Progenitor cell of endocrine pancreas (in vitro differentiated cells): ENCODE results near the gene DZIP3. TPM values are rescaled to one million over a fixed set of nuclear protein-coding genes. Genes with fewer than 3 reads are reported as not detected.
"Not testable (repeated sequence)": the region's sequence is repeated elsewhere in the genome, so short reads cannot be mapped to it uniquely, and the experiment has no call there.

ENCODE experiments used
- DNase-seq: peaks from one replicate; pipeline ENCODE4 v3.0.0; 2021; ENCODE audit warnings: low spot score; ENCODE audit not compliant: unreplicated experiment
- H3K27ac Mint-ChIP-seq: 2 replicates; pipeline ENCODE4 v1.8.0; 2021; ENCODE audit warnings: mild to moderate bottlenecking, moderate library complexity, mixed read lengths
- H3K27me3 Mint-ChIP-seq: 2 replicates; pipeline ENCODE4 v1.8.0; 2021; ENCODE audit warnings: mixed read lengths
- H3K36me3 Mint-ChIP-seq: 2 replicates; pipeline ENCODE4 v1.8.0; 2022; ENCODE audit warnings: mixed read lengths; ENCODE audit not compliant: insufficient read depth
- H3K4me1 Mint-ChIP-seq: 2 replicates; pipeline ENCODE4 v1.8.0; 2021; ENCODE audit warnings: low read depth, mixed read lengths
- H3K4me3 Mint-ChIP-seq: 2 replicates; pipeline ENCODE4 v1.8.0; 2021; ENCODE audit warnings: low read depth, mild to moderate bottlenecking, moderate library complexity, mixed read lengths
- H3K9me3 Mint-ChIP-seq: 2 replicates; pipeline ENCODE4 v1.8.0; 2021; ENCODE audit warnings: low read depth, mixed read lengths
- CTCF ChIP-seq: fragments of 200-600 bp; sonication (generic); IDR thresholded peaks from one replicate; pipeline ENCODE4 v1.5.0; 2021; ENCODE audit warnings: antibody characterized with exemption, mild to moderate bottlenecking; ENCODE audit not compliant: unreplicated experiment
- total RNA-seq: library from RNA; stranded (reverse); gene quantifications from 2 replicates; pipeline ENCODE4 v1.2.1, GENCODE V29; 2021

DZIP3 gene
- total RNA-seq, 1 donor from 2014 or later = 33.6 TPM

- peaks cover 10% of the 10 kb centered on the region for H3K4me1 Mint-ChIP-seq
- H3K9me3 Mint-ChIP-seq = peaks cover 11% of the 10 kb centered on the region
- H3K27ac Mint-ChIP-seq = no peak overlapping the region
- H3K27me3 Mint-ChIP-seq = no peaks in the 10 kb centered on the region
- peaks cover 12% of the 10 kb centered on the region for H3K36me3 Mint-ChIP-seq
- TF ChIP-seq CTCF = no peak
- H3K4me3 Mint-ChIP-seq = no peak overlapping the region
- DNase-seq = no peak
Observed at GRCh38 chr3:108605491-108605890, 16.0 kb downstream of the DZIP3 start.

- Mint-ChIP-seq H3K4me1 (peaks cover under 1% of the 10 kb centered on the region), H3K36me3 (peaks cover 8% of the 10 kb centered on the region), H3K4me3 (no peak overlapping the region), H3K9me3 (no peaks in the 10 kb centered on the region), H3K27ac (no peak overlapping the region), H3K27me3 (no peaks in the 10 kb centered on the region)
- no peak for DNase-seq
- no peak for TF ChIP-seq CTCF
Observed at GRCh38 chr3:108608750-108609149, 19.2 kb downstream of the DZIP3 start.

DNA sequence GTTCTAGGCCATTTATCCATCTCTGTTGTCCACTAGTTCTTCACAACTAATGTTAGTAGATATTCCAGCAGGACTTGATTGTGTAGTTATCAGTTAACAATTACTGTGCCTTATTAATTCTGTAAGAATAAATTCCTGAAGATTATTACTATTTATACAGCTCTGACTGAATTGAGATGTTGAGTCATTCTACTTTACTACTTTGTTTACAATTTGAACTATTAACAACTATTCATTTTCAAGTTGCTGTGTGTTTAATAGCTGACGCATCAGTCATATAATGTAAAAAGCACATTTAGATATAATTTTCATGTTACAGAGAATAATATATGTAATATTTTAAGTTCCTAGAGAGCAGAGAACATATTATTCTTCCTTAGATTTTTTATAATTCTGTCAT, 21.1 kb downstream of the DZIP3 start:
- H3K27ac Mint-ChIP-seq = no peak overlapping the region
- no peak for DNase-seq
- TF ChIP-seq CTCF = no peak
- no peak overlapping the region for H3K4me3 Mint-ChIP-seq
- no peaks in the 10 kb centered on the region for H3K4me1 Mint-ChIP-seq
- no peaks in the 10 kb centered on the region for H3K9me3 Mint-ChIP-seq
- no peaks in the 10 kb centered on the region for H3K27me3 Mint-ChIP-seq
- peaks cover 12% of the 10 kb centered on the region for H3K36me3 Mint-ChIP-seq

GRCh38 chr3:108616090-108616489, 26.6 kb downstream of the DZIP3 start:
- not testable (repeated sequence) for H3K36me3 Mint-ChIP-seq, H3K9me3 Mint-ChIP-seq, H3K4me1 Mint-ChIP-seq, H3K27me3 Mint-ChIP-seq, H3K27ac Mint-ChIP-seq, H3K4me3 Mint-ChIP-seq, DNase-seq

- H3K36me3 Mint-ChIP-seq = peaks cover 13% of the 10 kb centered on the region
- no peaks in the 10 kb centered on the region for H3K27me3 Mint-ChIP-seq
- H3K27ac Mint-ChIP-seq = no peak overlapping the region
- no peak for TF ChIP-seq CTCF
- H3K9me3 Mint-ChIP-seq = peaks cover 4% of the 10 kb centered on the region
- H3K4me1 Mint-ChIP-seq = no peaks in the 10 kb centered on the region
- H3K4me3 Mint-ChIP-seq = no peak overlapping the region
- no peak for DNase-seq
Observed at GRCh38 chr3:108620250-108620649, 30.7 kb downstream of the DZIP3 start.

DNA sequence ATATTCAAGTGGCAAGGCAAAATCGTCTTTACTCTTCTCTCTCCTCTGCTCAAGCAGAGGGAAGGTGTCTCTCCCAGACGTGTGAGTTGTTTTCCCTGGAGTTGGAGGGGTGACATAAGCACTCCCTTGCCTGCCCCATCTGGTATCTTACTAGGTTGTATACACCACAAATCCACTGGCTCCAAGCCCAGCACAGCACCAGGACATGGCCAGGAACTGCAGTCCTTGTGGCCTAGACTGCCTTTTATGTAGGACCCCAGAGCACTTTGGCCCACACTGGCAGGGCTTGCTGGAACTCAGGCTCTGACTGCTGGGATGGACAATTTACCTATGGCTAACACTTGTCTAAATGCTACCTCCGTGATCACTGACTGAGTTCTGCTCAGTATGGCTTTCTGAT, 34.0 kb downstream of the DZIP3 start:
- no peaks in the 10 kb centered on the region for H3K27me3 Mint-ChIP-seq
- peaks cover 4% of the 10 kb centered on the region for H3K9me3 Mint-ChIP-seq
- H3K36me3 Mint-ChIP-seq = peaks cover 15% of the 10 kb centered on the region
- TF ChIP-seq CTCF = no peak
- no peaks in the 10 kb centered on the region for H3K4me1 Mint-ChIP-seq
- no peak for DNase-seq
- H3K27ac Mint-ChIP-seq = no peak overlapping the region
- no peak overlapping the region for H3K4me3 Mint-ChIP-seq
